ENCODE measurements around the gene IFNLR1. TPM values are rescaled to one million over a fixed set of nuclear protein-coding genes. Genes with fewer than 3 reads are reported as not detected.
A peak's percentile ranks its signal among the peaks of the same experiment; 100 is the strongest.

IFNLR1 gene
- total and polyA plus RNA-seq, 12 donors: 0.51 to 3.7 (median 2.4) TPM

DNA sequence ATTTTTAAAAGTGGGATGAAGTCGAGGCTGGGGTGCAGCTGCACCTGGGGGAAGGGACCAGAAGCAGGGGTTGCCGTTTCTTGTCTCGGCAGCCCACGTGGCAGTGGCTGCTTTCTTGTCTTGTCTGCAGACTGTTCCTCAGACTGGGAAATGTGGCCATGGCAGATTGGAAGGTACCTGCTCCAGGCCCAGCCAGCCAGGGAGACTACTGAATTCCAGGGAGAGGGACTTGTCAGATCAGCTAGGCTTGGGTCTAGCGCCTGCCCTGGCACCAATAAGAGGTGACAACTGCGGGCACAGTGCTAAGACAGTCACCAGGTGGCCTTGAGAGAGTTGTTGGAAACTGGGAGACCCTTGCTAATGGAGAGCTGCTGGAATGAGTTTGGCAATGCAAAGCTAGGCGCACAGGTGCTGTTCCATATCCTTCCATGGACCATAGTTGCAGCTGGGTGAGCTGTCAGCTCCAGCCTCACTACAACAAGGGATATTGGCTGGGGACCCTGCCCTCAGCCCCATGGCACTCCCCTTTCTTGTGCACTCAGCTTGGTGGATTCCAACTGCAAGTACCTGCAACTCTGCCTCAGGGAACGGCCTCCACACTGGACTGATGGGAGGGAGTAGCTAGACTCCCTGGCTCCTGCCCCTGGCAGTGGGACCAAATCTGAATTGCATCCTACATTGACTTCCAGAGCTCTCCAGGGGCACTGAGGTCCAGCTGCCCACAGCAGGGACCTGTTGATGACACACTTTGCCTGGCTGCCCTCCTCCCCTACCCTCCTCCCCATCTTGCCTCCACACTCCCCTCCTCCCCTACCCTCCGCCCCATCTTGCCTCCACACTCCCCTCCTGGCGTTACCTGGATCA, 34.2 kb downstream of the IFNLR1 start:
- Histone ChIP-seq H3K4me3 (no peak overlapping the region), H3K9me3 (no peaks in the 10 kb centered on the region), H3K36me3 (no peaks in the 10 kb centered on the region), H3K27me3 (peaks cover 0 to 37% (median 17%) of the 10 kb centered on the region in 7 donors), H3K4me1 (peaks cover 0 to 15% (median 10%) of the 10 kb centered on the region in 9 donors), H3K27ac (no peak overlapping the region)
- ATAC-seq (no peak), DNase-seq (no peak)
- intact Hi-C loops (cut with DNase I): no loop called here
- TF ChIP-seq, protein P1, sequence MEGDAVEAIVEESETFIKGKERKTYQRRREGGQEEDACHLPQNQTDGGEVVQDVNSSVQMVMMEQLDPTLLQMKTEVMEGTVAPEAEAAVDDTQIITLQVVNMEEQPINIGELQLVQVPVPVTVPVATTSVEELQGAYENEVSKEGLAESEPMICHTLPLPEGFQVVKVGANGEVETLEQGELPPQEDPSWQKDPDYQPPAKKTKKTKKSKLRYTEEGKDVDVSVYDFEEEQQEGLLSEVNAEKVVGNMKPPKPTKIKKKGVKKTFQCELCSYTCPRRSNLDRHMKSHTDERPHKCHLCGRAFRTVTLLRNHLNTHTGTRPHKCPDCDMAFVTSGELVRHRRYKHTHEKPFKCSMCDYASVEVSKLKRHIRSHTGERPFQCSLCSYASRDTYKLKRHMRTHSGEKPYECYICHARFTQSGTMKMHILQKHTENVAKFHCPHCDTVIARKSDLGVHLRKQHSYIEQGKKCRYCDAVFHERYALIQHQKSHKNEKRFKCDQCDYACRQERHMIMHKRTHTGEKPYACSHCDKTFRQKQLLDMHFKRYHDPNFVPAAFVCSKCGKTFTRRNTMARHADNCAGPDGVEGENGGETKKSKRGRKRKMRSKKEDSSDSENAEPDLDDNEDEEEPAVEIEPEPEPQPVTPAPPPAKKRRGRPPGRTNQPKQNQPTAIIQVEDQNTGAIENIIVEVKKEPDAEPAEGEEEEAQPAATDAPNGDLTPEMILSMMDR (IDR thresholded peaks at IDR 0.05): no peak
- 80 to 86% methylated on average over 10 of the region's 10 CpGs for WGBS, 2 donors

DNA sequence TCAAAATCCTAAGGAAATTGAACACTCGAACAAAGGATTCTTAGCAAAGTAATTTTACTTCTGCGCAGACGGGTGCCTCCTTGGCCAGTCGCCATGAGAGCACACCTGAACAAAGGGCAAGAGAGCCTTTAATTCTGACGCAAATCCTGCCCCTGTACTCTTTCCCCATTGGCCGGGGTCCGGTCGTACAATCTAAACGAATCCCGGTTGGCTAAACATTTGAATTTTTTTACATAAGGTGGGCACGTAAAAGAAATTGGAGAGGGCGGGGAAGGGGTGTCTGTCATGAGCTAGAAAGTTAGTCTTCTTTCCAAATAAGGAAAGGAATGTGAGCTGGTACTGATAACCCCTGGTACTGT, 35.9 kb downstream of the IFNLR1 start:
- H3K27ac ChIP-seq: no peak overlapping the region
- no peak for DNase-seq
- TF ChIP-seq, protein P1 (IDR thresholded peaks at IDR 0.05): no peak
- H3K36me3 ChIP-seq: no peaks in the 10 kb centered on the region
- H3K4me1 ChIP-seq: peaks cover 0 to 15% (median 9%) of the 10 kb centered on the region in 9 donors
- no peaks in the 10 kb centered on the region for H3K9me3 ChIP-seq
- intact Hi-C loops (cut with DNase I): no loop called here
- no peak overlapping the region for H3K4me3 ChIP-seq
- H3K27me3 ChIP-seq: peaks cover 0 to 37% (median 20%) of the 10 kb centered on the region in 7 donors
- WGBS, 2 donors: 21 to 29% methylated on average over 12 of the region's 12 CpGs
- ATAC-seq: no peak

DNA sequence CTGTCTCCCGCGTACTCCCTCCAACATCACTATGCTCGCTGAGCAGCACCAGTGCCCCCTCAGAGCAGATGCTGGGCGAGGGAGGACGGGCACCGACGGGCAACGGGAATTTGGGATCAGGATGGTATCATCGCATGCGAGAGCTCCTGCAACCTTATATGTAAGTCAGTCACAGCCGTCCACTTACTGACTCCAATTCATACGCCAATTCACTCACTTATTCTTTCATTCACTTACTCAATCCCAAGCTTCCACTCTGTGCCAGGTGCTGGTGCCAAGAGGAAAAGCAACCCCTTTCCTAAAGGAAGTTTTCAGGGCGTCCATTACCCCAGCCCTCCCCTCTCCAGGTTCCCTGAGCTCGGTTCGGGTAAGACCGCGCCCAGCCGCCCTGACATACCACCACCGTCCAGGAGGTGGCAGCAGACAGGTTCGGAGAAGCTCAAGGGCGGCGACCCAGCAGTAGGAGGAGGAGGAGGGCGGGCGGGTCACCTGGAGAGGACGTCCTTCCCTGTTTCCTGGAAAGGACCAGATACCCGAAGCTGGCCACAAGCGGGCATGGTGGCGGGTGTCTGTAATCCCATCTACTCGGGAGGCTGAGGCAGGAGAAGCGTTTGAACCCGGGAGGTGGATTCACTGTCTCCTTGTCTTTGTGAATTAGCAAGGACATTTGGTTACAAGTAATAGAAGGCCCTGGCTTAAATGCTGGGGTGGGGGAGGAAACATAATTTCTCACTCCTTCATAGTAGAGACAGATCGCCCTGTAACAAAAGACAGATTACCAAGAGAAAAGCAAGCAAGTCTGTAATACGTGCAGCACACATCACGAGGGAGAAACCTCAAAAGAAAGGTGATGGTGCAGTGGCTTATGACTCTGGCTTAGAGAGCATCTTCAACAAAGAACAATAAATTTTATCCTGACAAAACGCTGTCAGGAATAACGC, 36.6 kb downstream of the IFNLR1 start:
- H3K9me3 ChIP-seq: no peaks in the 10 kb centered on the region
- WGBS, 2 donors: 14 to 15% methylated on average over 36 of the region's 36 CpGs
- intact Hi-C loops (cut with DNase I): no loop called here
- H3K36me3 ChIP-seq: no peaks in the 10 kb centered on the region
- TF ChIP-seq, protein P1 (IDR thresholded peaks at IDR 0.05): peak; percentile 67 to 92 (median 84)
- H3K27ac ChIP-seq: no peak overlapping the region
- peaks cover 0 to 15% (median 9%) of the 10 kb centered on the region in 9 donors for H3K4me1 ChIP-seq
- H3K27me3 ChIP-seq: peaks cover 0 to 37% (median 20%) of the 10 kb centered on the region in 7 donors
- peak; percentile 87 to 88 for DNase-seq
- peak; percentile 92 to 95 (median 94) for ATAC-seq
- peak overlapping the region in 3 of 10 donors; percentile 5 to 26 (median 16) for H3K4me3 ChIP-seq

DNA sequence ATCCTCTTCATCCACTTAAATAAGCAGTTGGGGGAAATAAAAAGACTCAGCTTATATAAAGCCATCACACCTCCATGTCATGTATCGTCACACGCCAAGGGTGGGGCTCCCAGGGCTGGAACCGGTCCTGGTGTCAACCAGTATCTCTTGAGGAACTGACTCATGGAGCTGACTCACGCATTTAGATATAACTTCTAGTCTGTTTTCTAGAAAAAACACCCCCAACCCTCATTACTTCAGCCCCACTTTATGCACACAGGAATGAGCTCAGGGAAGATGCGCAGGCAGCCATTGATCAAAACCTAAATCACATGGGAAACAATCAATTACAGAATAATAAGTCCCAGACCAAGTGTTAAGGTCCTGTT, 37.2 kb downstream of the IFNLR1 start:
- Histone ChIP-seq H3K27ac (no peak overlapping the region), H3K4me1 (peaks cover 0 to 15% (median 9%) of the 10 kb centered on the region in 9 donors), H3K4me3 (no peak overlapping the region), H3K36me3 (no peaks in the 10 kb centered on the region), H3K9me3 (no peaks in the 10 kb centered on the region), H3K27me3 (peaks cover 0 to 37% (median 20%) of the 10 kb centered on the region in 7 donors)
- ATAC-seq (peak in 5 of 8 donors; percentile 6 to 50 (median 46)), DNase-seq (no peak)
- 40 to 49% methylated on average over 5 of the region's 5 CpGs for WGBS, 2 donors
- intact Hi-C loops (cut with DNase I): no loop called here
- TF ChIP-seq, protein P1 (IDR thresholded peaks at IDR 0.05): no peak
